Ecto neural progenitor cell (in vitro differentiated cells): Measurements from ENCODE around the gene ALG12.

Experiments used
- DNase-seq: peaks from one replicate; pipeline ENCODE4 v3.0.0-alpha.2; 2018; ENCODE audit warnings: low spot score

Gene ALG12

GRCh38 chr22:49957826-49958365, 39.7 kb upstream of the ALG12 start:
- no peak for DNase-seq

- DNase-seq: no peak
Measured at GRCh38 chr22:49956914-49957825, 38.9 kb upstream of the ALG12 start.

GRCh38 chr22:49956418-49956770, 38.2 kb upstream of the ALG12 start:
- DNase-seq: no peak

- no peak for DNase-seq
Measured at GRCh38 chr22:49955581-49956417, 37.6 kb upstream of the ALG12 start.

GRCh38 chr22:49954991-49955580, 36.8 kb upstream of the ALG12 start:
- DNase-seq: no peak

- DNase-seq: no peak
Measured at GRCh38 chr22:49954354-49954753, 36.1 kb upstream of the ALG12 start.

GRCh38 chr22:49953680-49954344, 35.6 kb upstream of the ALG12 start:
- no peak for DNase-seq

GRCh38 chr22:49953027-49953679, 34.9 kb upstream of the ALG12 start:
- DNase-seq: no peak

GRCh38 chr22:49951986-49952896, 34.0 kb upstream of the ALG12 start:
- no peak for DNase-seq

GRCh38 chr22:49951678-49951985, 33.4 kb upstream of the ALG12 start:
- no peak for DNase-seq

GRCh38 chr22:49951000-49951677, 32.9 kb upstream of the ALG12 start:
- DNase-seq: no peak

GRCh38 chr22:49950396-49950994, 32.3 kb upstream of the ALG12 start:
- DNase-seq: no peak

- DNase-seq: no peak
Measured at GRCh38 chr22:49949914-49950292, 31.7 kb upstream of the ALG12 start.

GRCh38 chr22:49948958-49949913, 31.0 kb upstream of the ALG12 start:
- no peak for DNase-seq

GRCh38 chr22:49948116-49948957, 30.1 kb upstream of the ALG12 start:
- DNase-seq: no peak

- no peak for DNase-seq
Measured at GRCh38 chr22:49947296-49947622, 29.0 kb upstream of the ALG12 start.

- DNase-seq: no peak
Measured at GRCh38 chr22:49946612-49947295, 28.5 kb upstream of the ALG12 start.
